Upper lobe of left lung (tissue), 6 donors: Measurements from ENCODE around the gene MYH7B. TPM values are rescaled to one million over a fixed set of nuclear protein-coding genes. Genes with fewer than 3 reads are reported as not detected.

Experiments used
- ATAC-seq, 2 donors: fragments of 200-7000 bp; cut with Tn5 transposase; one replicate each; pipeline ENCODE4 v1.9.1; 2022; ENCODE audit warnings: mild to moderate bottlenecking in 2 of 2, moderate library complexity in 2 of 2; ENCODE audit not compliant: low FRiP score in 2 of 2
- DNase-seq, 2 donors: peaks; one replicate each; pipeline ENCODE4 v3.0.0-alpha.2; 2019 to 2020
- H3K27ac ChIP-seq, 4 donors: fragments of 200-600 bp; sonication (generic); one replicate each; pipeline ENCODE4 v1.5.1; 2016 to 2019
- H3K27me3 ChIP-seq, 4 donors: fragments of 200-600 bp; sonication (generic); one replicate each; pipeline ENCODE4 v1.5.1; 2017 to 2019
- H3K36me3 ChIP-seq, 4 donors: fragments of 200-600 bp; sonication (generic); one replicate each; pipeline ENCODE4 v1.5.1; 2016 to 2019
- H3K4me1 ChIP-seq, 4 donors: fragments of 200-600 bp; sonication (generic); one replicate each; pipeline ENCODE4 v1.5.1; 2018 to 2019
- H3K4me3 ChIP-seq, 4 donors: fragments of 200-600 bp; sonication (generic); one replicate each; pipeline ENCODE4 v1.5.1; 2017 to 2019; ENCODE audit warnings: mild to moderate bottlenecking in 2 of 4, moderate library complexity in 1 of 4
- H3K9me3 ChIP-seq, 4 donors: fragments of 200-600 bp; sonication (generic); one replicate each; pipeline ENCODE4 v1.5.1; 2018 to 2019
- CTCF ChIP-seq, 6 experiments: fragments of 450-650 bp in 4 of 6; fragments of 200-600 bp in 2 of 6; sonication (generic) in 2 of 6; IDR thresholded peaks; one replicate each; pipeline ENCODE4 v1.5.1; 2016 to 2019; ENCODE audit warnings: antibody characterized with exemption in 6 of 6
- EP300 ChIP-seq, 4 donors: sonication (generic); formaldehyde crosslinking; IDR thresholded peaks; one replicate each; pipeline ENCODE4 v1.5.1; 2017; ENCODE audit warnings: antibody characterized with exemption in 4 of 4, control low read depth in 2 of 4
- POLR2A ChIP-seq, 4 donors: fragments of 450-650 bp; IDR thresholded peaks; one replicate each; pipeline ENCODE4 v1.5.1; 2016 to 2017; ENCODE audit warnings: antibody characterized with exemption in 4 of 4, mild to moderate bottlenecking in 2 of 4
- POLR2AphosphoS5 ChIP-seq, 2 donors: sonication (generic); formaldehyde crosslinking; IDR thresholded peaks; one replicate each; pipeline ENCODE4 v1.5.1; 2017; ENCODE audit warnings: antibody characterized with exemption in 2 of 2
- WGBS, 2 donors: methylation state at CpG; one replicate each; pipeline ENCODE4 v1.1.5; 2017 to 2018; 5-methylcytosine and 5-hydroxymethylcytosine counted together
- total RNA-seq, 6 donors: library from RNA; depleted of rRNA in 4 of 6; stranded (reverse); fragments of >200 nt in 4 of 6; gene quantifications; one replicate each; pipeline versions ENCODE4 v1.1.0 to v1.2.1, GENCODE V29; 2016 to 2021
- donor health status: DM: no; HTN: no; CAD: no; lungs with moderate emphysema.
- donor health status: DM: no; HTN: yes; CAD: no; lungs with severe emphysema.

MYH7B gene
- total RNA-seq, 6 donors from 2014 or later: 0.51 to 11.5 (median 0.91) TPM; not detected in 1

GRCh38 chr20:34990661-34991214 lies 35.1 kb downstream of the MYH7B start:
- Histone ChIP-seq H3K4me3 (no peak overlapping the region), H3K27me3 (no peaks in the 10 kb centered on the region), H3K27ac (no peak overlapping the region), H3K4me1 (peaks cover 0 to 16% (median 1%) of the 10 kb centered on the region in 4 donors), H3K36me3 (peaks cover under 1 to 33% (median 22%) of the 10 kb centered on the region in 4 donors), H3K9me3 (no peaks in the 10 kb centered on the region)
- TF ChIP-seq CTCF (IDR thresholded peaks at IDR 0.05) (no peak), POLR2A (IDR thresholded peaks at IDR 0.05) (no peak), EP300 (IDR thresholded peaks at IDR 0.05) (no peak), POLR2AphosphoS5 (IDR thresholded peaks at IDR 0.05) (no peak)
- DNase-seq (no peak), ATAC-seq (no peak)
- WGBS, 2 donors: 89 to 90% methylated on average over 12 to 16 of the region's 18 CpGs

DNA sequence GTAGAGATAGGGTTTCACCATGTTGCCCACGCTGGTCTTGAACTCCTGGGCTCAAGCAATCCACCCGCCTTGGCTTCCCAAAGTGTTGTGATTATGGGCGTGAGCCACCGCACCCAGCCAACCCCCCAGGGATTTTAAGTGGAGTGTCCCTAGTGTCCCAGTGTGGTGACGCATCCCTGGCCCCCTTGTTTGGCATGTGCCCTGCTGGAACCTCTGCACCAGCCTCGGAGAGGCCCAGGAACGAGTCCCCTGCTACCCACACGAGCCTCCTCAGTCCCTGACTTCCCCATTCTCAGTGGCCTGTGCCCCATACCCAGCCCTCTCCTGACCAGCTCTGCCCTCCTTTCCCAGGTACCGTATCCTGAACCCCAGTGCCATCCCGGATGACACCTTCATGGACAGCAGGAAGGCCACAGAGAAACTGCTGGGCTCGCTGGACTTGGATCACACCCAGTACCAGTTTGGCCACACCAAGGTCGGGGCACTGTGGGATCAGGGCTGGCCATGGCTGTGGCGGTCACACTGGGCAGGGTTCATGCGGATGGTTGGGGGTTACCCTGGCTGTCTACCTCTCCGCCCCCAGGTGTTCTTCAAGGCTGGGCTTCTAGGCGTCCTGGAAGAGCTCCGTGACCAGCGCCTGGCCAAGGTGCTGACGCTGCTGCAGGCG lies 37.2 kb downstream of the MYH7B start:
- Histone ChIP-seq H3K36me3 (peaks cover 8 to 48% (median 36%) of the 10 kb centered on the region in 4 donors), H3K4me3 (no peak overlapping the region), H3K4me1 (peaks cover 0 to 10% (median 0%) of the 10 kb centered on the region in 4 donors), H3K27ac (no peak overlapping the region), H3K9me3 (no peaks in the 10 kb centered on the region), H3K27me3 (no peaks in the 10 kb centered on the region)
- TF ChIP-seq EP300 (IDR thresholded peaks at IDR 0.05) (no peak), POLR2AphosphoS5 (IDR thresholded peaks at IDR 0.05) (no peak), POLR2A (IDR thresholded peaks at IDR 0.05) (no peak), CTCF (IDR thresholded peaks at IDR 0.05) (no peak)
- DNase-seq (no peak), ATAC-seq (no peak)
- 94 to 98% methylated on average over 11 to 20 of the region's 20 CpGs for WGBS, 2 donors

DNA sequence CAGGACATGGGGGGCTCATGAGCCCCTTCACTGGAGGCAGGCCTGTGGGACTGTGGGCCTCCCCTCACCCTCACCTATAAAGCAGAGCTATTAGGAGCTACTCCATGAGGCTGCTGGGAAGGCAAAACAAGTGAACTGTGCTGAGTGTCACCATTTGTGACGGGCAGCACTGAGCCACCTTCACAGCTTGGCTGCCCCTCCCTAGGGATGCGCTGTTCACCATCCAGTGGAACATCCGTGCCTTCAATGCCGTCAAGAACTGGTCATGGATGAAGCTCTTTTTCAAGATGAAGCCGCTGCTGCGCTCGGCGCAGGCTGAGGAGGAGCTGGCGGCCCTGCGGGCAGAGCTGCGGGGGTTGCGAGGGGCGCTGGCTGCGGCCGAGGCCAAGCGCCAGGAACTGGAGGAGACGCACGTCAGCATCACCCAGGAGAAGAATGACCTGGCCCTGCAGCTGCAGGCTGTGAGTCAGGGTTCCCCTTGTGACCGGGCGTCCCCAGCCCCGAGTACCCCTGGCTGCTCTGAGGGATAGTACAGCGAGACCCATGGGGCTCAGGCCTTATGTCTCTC lies 38.4 kb downstream of the MYH7B start:
- no peak overlapping the region for H3K27ac ChIP-seq
- WGBS, 2 donors: 93 to 95% methylated on average over 13 to 22 of the region's 22 CpGs

DNA sequence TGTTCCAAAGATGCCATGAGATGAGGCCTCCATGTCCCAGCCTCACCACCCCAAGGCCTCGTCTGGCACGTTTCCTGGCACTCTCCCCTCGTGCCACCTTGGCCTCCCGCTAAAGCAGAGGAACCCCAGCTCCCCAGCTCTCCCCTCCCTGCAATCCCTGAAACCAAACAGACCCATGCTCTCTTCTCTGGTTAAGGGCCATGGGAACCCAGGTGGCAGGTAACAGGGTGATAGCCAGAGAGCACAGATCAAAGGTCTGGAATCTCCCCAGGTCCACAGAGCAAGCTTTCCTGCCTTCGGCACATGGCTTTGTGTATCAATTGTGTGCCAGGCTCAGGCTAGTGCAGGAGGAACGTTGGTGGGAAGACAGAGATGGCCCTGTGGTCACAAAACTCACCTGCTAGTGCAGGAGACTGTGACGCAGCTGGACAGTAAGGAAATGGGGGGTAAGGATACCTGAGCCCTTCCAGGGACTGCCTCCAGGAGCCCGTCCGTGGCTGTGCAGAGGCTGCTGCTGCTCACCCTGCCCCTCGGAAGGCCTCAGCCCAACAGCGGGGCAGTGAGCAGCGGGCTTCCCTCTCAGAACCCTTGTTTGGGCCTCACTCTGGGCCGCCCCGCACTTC lies 39.0 kb downstream of the MYH7B start:
- no peak for ATAC-seq
- H3K4me1 ChIP-seq: peaks cover 0 to 8% (median 0%) of the 10 kb centered on the region in 4 donors
- H3K27ac ChIP-seq: no peak overlapping the region
- DNase-seq: no peak
- no peak overlapping the region for H3K4me3 ChIP-seq
- peaks cover 10 to 65% (median 52%) of the 10 kb centered on the region in 4 donors for H3K36me3 ChIP-seq
- TF ChIP-seq EP300 (IDR thresholded peaks at IDR 0.05) (no peak), CTCF (IDR thresholded peaks at IDR 0.05) (no peak)
- H3K27me3 ChIP-seq: no peaks in the 10 kb centered on the region
- no peaks in the 10 kb centered on the region for H3K9me3 ChIP-seq
- 89 to 90% methylated on average over 6 to 14 of the region's 14 CpGs for WGBS, 2 donors

More for the DNA sequence above, 38.4 kb downstream of the MYH7B start:
- ATAC-seq (no peak), DNase-seq (peak in 1 of 2 donors; percentile 81)
- TF ChIP-seq EP300 (IDR thresholded peaks at IDR 0.05) (no peak), POLR2A (IDR thresholded peaks at IDR 0.05) (no peak), POLR2AphosphoS5 (IDR thresholded peaks at IDR 0.05) (no peak), CTCF (IDR thresholded peaks at IDR 0.05) (no peak)
- Histone ChIP-seq H3K4me1 (peaks cover 0 to 8% (median 0%) of the 10 kb centered on the region in 4 donors), H3K27me3 (no peaks in the 10 kb centered on the region), H3K9me3 (no peaks in the 10 kb centered on the region), H3K4me3 (no peak overlapping the region), H3K36me3 (peaks cover 8 to 59% (median 47%) of the 10 kb centered on the region in 4 donors)
